ENCODE data around the gene CTNNAL1. TPM values are rescaled to one million over a fixed set of nuclear protein-coding genes. Genes with fewer than 3 reads are reported as not detected.

The CTNNAL1 gene
- total and polyA plus RNA-seq, 2 of the 8 experiments (the other 6 are each of a cell fraction or from before 2014, with no cell fraction given) = 23.2 to 66.1 TPM

GRCh38 chr9:109036744-109037680 lies 23.7 kb upstream of the CTNNAL1 start (continued):
- no peak for TF ChIP-seq CHD7 (IDR thresholded peaks at IDR 0.05; ENCODE audit: insufficient replicate concordance, low read length)
- TF ChIP-seq RNF2 (IDR thresholded peaks at IDR 0.05; ENCODE audit: borderline replicate concordance, low read depth, low read length, missing control alignments, poor library complexity, severe bottlenecking) = no peak
- no peak for TF ChIP-seq SIX5 (IDR thresholded peaks at IDR 0.05; ENCODE audit: low read depth, low read length)
- no peak for TF ChIP-seq NANOG (IDR thresholded peaks at IDR 0.05; ENCODE audit: insufficient read depth, low read depth, low read length, poor library complexity, severe bottlenecking)
- TF ChIP-seq ATF3 (IDR thresholded peaks at IDR 0.05; ENCODE audit: insufficient read depth, low read depth, low read length) = no peak
- TF ChIP-seq FOSL1 (IDR thresholded peaks at IDR 0.05; ENCODE audit: insufficient read depth, low read depth, low read length) = no peak
- no peak for TF ChIP-seq EGR1 (IDR thresholded peaks at IDR 0.05; ENCODE audit: borderline replicate concordance, low read depth, low read length)
- no peak for TF ChIP-seq MAX (IDR thresholded peaks at IDR 0.05)
